HK-2 (cell line): ENCODE measurements around the gene SHH.

Experiments used
- DNase-seq: peaks from one replicate; pipeline ENCODE4 v3.0.0-alpha.2; 2018; ENCODE audit not compliant: unreplicated experiment

SHH gene

DNA sequence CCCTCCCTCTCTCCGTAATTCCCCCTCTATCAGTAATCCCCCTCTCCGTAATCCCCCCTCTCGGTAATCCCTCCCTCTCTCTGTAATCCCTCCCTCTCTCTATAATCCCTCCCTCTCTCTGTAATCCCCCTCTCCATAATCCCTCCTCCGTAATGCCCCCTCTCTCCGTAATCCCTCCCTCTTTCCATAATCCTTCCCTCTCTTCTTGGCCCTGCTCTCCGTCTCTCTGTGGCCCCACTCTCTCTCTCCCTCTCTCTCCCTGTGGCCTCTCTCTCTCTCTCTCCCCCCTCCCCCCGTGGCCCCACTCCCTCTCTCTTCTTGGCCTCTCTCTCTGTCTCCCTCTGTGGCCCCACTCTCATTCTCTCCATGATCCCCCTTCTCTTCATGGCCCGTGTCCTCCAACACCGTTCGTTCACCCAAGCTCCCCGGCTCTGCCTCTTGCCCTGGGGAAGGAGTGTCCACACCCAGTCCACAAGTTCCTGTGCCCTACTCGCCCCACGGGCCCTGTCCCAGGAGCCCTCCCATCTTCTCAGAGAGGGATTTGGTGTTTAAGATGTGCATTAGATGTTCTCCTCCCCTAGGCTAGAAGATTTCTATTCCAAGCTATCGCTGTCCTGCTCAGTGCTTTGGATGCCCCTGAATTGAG lies 19.8 kb downstream of the SHH start:
- no peak for DNase-seq

DNA sequence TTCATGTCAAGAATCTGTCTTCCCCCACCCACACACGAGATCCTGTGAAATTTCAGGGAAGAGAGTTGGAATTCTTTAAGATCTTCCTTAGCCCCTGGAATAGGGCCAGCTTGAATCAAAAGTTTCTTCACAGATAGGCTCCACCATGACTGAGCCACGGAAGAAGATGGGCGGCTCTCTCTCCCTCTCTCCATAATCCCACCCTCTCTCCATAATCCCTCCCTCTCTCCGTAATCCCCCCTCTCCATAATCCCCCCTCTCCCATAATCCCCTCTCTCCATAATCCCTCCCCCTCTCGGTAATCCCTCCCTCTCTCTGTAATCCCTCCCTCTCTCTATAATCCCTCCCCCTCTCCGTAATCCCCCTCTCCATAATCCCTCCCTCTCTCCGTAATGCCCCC lies 20.4 kb downstream of the SHH start:
- DNase-seq = no peak

GRCh38 chr7:155791214-155791737 lies 21.0 kb downstream of the SHH start:
- no peak for DNase-seq

DNA sequence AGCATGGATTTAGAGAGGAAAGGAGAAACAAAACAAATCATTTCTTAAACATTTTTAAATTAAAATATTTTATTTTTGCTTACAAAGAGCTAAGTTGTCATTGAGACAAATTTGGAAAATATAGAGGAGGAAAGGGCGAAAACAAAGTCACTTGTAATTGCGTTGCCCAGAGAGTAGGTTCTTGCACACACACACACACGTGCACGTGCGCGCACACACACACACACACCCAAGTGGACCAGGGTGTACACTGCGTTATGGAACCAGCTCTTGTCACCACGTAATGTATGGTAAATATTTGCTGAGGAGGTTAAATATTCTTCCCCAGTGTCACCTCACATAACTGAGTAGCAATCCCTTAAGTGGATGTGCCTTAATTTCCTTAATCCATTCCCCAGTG lies 21.6 kb downstream of the SHH start:
- no peak for DNase-seq

DNA sequence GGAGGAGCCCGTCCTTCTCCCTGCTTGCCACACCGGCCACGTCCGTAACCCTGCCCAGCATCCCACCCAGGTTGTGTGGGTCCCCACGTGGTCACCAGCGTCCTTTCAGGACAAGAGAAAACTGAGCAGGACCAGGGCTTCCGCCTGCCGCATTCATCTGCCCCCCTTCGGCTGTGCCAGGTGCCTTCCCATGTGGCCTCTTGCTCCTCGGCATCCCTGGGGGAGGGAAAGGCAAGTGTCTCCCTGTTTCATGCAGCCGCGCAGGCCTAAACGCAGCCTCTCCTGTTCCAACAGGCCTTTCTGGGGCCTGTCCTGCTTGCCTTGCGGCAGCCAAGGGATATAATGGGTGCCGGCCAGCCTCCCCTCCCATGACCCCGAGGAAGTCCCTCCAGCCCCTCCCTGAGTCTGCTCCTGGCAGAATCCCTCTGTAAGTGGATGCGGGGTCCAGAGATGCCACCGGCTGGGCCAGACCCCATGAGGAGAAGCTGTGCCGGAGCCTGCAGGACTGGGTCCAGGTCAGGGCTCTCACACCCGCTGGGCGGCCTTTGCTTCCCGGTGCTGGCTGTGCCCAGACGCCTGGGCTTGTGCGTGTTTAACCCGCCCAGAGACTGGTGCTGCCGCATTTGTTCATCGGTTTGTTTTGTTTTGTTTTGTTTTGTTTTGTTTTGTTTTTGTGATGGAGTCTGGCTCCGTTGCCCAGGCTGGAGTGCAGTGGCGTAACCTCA lies 23.1 kb downstream of the SHH start:
- no peak for DNase-seq

DNA sequence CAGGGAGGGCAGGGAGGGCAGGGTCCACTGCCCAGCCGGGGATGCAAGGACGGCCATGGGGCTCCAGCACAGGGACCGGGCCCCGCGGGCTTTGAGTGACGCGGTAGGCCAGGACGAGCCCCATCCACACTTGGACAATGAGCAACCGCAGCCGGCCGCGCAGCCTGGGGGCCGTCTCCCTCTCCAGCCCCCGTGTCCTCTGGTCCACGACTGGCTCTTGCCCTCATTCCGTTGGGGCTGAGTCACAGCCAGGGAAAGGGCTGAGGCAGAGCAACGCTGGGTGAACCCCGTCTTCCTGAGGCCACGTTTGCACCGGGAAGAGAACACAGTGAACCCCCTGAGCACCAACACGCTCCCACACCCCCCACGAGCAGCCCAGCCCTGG lies 23.7 kb downstream of the SHH start:
- DNase-seq = no peak

GRCh38 chr7:155787171-155787851 lies 25.0 kb downstream of the SHH start:
- DNase-seq = no peak

GRCh38 chr7:155786491-155786890 lies 25.8 kb downstream of the SHH start:
- DNase-seq = no peak

DNA sequence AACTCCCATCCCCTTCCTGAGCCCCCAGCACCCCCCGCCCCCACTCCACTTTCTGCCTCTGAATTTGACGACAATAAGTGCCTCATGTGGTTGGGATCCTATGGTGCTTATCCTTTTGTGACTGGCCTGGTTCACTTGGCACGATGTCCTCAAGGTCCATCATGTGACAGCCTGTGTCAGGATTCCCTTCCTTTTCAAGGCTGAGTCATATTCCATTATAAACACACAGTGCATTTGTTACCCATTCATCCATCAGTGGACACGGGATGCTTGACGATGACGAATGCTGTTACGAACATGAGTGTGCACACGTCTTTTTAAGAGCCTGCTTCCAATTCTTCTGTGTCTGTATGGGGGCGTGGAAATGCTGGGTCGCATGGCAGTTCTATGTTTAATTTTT lies 26.7 kb downstream of the SHH start:
- no peak for DNase-seq

GRCh38 chr7:155782466-155782865 lies 29.8 kb downstream of the SHH start:
- DNase-seq = no peak

DNA sequence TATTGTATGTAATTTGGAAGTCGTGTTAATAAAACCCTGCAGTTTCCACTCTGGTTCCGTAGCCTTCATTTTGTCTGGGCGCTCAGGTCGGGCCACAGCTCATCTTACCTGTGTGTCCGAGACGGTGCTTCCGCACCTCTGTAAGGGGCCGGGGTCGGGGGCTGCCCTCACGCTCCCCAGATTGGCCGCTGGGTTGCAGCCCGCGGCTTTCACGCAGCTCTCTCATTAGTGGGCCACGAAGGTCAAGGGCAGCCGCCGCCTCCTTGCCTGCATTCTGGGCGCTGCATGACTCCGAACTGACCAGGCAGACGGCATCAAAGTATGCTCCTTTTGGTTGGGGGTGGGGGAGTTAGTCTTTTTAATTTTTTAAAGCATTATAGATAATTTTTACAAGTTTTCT lies 30.8 kb downstream of the SHH start:
- DNase-seq = no peak

GRCh38 chr7:155780884-155781283 lies 31.4 kb downstream of the SHH start:
- no peak for DNase-seq

DNA sequence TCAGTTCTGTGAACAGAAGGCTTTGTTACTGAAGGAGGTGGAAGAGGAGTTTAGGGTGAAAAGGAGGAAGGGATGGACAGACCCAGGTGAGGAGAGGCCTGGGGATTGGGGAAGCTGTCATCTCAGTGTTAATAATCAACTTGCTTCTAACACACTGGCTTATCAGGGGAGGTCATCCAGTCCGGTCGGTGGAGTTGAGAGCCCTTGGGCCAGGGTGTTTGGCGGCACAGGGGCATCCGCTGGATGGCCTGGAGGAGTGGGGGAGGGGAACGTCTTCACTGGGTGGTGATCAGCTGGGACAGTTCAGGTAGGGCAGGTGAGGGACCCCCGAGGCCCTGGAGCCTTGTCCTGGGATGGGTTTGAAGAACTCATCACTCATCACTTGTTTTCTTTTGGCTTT lies 33.9 kb downstream of the SHH start:
- DNase-seq = no peak

DNA sequence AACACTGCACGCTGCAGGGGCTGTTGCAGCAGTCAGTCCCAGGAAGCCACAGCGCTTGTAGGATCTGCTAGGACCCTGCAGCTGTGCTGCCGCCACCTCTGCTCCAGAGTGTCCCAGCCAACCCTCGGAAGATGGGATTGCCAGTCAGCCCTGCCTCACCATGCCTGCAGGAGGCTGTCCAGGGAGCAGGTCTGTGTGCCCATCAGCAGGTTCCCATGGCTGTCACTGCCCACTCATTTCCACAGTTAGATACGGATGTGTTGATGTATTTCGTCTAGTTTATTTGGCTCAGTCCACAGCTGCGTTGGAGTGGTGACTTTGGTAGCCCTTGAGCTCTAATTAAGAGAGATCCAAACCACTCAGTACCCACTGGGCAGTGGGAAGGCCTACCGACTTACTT lies 35.7 kb downstream of the SHH start:
- no peak for DNase-seq

- DNase-seq = no peak
Observed at GRCh38 chr7:155775691-155776090, 36.6 kb downstream of the SHH start.

- no peak for DNase-seq
Observed at GRCh38 chr7:155774947-155775346, 37.3 kb downstream of the SHH start.

DNA sequence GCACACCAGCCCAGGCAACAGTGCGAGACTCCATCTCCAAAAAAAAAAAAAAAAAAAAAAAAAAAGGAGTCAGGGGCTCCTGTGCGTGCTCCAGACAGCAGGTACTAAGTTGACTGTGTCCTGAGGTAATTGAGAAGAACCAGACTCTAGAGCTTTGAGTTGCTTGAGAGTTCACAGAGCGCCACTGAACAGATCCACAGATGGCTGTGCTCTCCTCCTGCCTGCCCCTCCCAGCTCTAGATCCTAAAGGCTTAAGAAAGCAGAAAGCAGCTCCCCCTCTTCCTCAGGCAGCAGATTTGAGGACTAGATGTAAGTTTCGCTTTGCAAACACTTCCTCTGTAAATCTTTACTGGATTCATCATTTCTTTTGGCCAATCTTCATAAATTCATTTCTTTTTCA lies 38.7 kb downstream of the SHH start:
- no peak for DNase-seq

- no peak for DNase-seq
Observed at GRCh38 chr7:155770241-155770640, 42.0 kb downstream of the SHH start.

DNA sequence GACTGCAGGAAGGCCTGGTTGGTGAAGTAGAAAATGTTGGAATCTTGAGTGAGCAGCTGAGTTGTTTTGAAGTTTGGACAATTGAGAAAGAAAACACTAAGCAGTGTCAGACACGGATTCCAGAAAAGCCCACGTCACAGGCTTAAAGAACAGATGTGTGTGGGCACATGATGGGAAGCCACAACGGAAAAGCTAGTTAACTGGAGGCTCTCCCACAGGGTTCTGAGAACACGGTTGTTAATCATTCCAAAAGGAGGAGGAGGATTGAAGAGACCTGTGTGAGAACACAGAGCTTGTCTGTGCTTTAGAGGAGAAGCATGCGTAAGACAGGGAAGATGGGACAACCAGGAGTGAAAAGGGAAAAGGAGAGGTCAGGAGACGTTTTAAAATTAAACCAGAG lies 42.6 kb downstream of the SHH start:
- DNase-seq = no peak

DNA sequence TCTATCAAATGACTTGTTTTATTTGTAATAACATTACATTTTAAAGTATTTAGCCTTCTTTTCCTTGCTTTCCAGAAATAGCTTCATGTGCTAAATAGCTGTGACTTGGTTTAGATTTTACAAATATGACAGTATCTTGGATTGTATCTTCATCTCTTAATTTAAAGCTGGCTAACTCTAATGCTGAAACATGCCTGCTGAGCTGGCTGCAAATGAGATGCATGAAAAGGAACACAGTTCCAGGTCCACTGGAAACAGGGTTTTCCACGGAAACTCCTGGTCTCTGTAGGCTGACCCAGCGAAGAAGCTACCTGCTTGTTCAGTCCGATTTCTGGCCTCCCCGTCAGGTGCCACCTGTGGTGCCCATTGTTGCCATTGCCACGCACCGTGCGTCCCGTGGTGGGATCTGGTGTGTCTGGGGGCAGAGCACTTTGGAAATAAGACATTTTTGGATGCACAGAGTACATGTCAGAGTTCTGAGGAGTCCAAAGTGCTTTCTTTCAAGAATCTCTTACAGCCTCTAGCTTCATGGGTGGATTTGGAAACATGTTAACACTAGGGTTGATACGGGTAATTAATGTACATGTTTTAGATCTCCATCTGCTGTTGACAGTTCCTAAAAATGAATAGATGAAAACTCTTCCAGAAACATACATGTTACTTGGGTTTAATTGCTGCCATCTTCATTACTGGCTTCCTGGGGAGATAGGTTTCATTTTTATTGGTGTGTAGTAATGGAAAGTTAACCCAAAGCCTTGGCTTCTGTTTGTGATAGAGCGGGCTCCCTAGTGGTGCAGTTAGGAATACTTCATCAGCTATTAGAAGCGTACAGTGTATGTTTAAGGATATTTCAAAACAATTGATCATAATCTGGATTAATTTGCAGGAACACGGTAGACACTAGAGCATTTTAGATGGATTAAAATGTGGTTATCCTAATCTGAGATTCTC lies 45.0 kb downstream of the SHH start:
- no peak for DNase-seq

DNA sequence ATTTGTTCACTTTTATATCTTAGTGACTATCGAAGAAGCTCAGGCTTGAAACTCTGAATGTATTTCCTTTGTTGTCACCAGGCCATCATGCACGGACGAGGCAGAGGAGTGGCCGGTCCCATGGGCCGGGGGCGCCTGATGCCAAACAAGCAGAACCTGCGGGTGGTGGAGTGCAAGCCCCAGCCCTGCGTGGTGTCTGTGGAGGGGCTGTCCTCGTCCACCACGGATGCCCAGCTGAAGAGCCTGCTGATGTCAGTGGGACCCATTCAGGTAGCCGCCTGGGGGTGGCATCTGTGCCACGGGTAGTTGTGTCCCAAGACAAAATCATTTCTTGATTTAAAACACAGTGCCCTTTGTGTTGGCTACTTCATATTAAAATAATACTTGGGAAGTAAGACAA lies 45.9 kb downstream of the SHH start:
- no peak for DNase-seq

DNA sequence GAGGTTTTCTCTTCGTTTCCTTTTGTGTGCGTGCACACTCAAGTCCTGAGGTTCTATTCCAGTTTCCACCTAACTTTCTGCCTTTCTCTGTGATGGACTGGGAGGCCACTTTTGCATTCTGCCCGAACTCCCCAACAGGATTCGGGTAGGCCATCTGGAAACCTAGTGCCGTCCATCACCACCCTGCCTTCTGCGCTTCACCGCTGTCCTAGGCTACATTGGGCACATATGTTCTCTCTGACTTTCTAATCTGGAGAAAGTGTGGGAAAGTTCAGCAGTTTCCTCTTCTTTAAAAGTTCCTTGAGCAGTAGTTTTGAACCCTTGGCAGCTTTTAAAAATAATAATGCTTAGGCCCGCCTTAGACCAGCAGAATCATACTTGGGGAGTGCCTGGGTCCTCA lies 46.8 kb downstream of the SHH start:
- no peak for DNase-seq
